Endometrium (tissue), 2 donors: ENCODE data around the gene KMT5C.

ENCODE experiments used
- FAIRE-seq: peaks from 2 replicates; lab custom pipeline; 2012; peaks lifted over from hg19 to GRCh38; lab: Jason Lieb, UNC
- donor health status: control.
- donor health status: control.

KMT5C gene

GRCh38 chr19:55347442-55348009 lies 7.8 kb downstream of the KMT5C start:
- no peak for FAIRE-seq

- FAIRE-seq = no peak
These were observed 8.8 kb downstream of the KMT5C start for GRCh38 chr19:55348317-55349034.

- no peak for FAIRE-seq
These were observed 11.1 kb downstream of the KMT5C start for GRCh38 chr19:55350620-55351315.

GRCh38 chr19:55352040-55352439 lies 12.4 kb downstream of the KMT5C start:
- no peak for FAIRE-seq

- no peak for FAIRE-seq
These were observed 13.0 kb downstream of the KMT5C start for GRCh38 chr19:55352549-55353145.

- no peak for FAIRE-seq
These were observed 13.7 kb downstream of the KMT5C start for GRCh38 chr19:55353356-55353802.

GRCh38 chr19:55353803-55354697 lies 14.4 kb downstream of the KMT5C start:
- FAIRE-seq = no peak

- no peak for FAIRE-seq
These were observed 15.1 kb downstream of the KMT5C start, which contains the start of gene COX6B2 for GRCh38 chr19:55354698-55355212. Gene COX6B2 (minus strand): TSS chr19:55354719. CDS start chr19:55354521, 198 bp downstream.

- FAIRE-seq = no peak
These were observed 15.6 kb downstream of the KMT5C start for GRCh38 chr19:55355213-55355821.

GRCh38 chr19:55358493-55358892 lies 18.8 kb downstream of the KMT5C start:
- no peak for FAIRE-seq

GRCh38 chr19:55358943-55359908 lies 19.6 kb downstream of the KMT5C start:
- no peak for FAIRE-seq

GRCh38 chr19:55360902-55361301 lies 21.2 kb downstream of the KMT5C start:
- no peak for FAIRE-seq

GRCh38 chr19:55362174-55362989 lies 22.7 kb downstream of the KMT5C start:
- no peak for FAIRE-seq

- FAIRE-seq = no peak
These were observed 23.5 kb downstream of the KMT5C start, which contains the start of gene GARIN5B for GRCh38 chr19:55362990-55363716. Gene GARIN5B (minus strand): TSS chr19:55363260. CDS start chr19:55363066, 194 bp downstream.

- FAIRE-seq = no peak
These were observed 25.6 kb downstream of the KMT5C start for GRCh38 chr19:55365245-55365644.

GRCh38 chr19:55365964-55366363 lies 26.3 kb downstream of the KMT5C start:
- no peak for FAIRE-seq

GRCh38 chr19:55366790-55367189 lies 27.1 kb downstream of the KMT5C start:
- no peak for FAIRE-seq

GRCh38 chr19:55368106-55368505 lies 28.4 kb downstream of the KMT5C start:
- no peak for FAIRE-seq
